Measurements from ENCODE around the gene LRRC43.

GRCh38 chr12:122185079-122185478, 2.2 kb downstream of the LRRC43 start:
- TF ChIP-seq CTCF (IDR thresholded peaks at IDR 0.05) (no peak), POLR2A (IDR thresholded peaks at IDR 0.05) (no peak)
